Transverse colon (tissue), 4 donors: Measurements from ENCODE around the gene RGSL1. TPM values are rescaled to one million over a fixed set of nuclear protein-coding genes. Genes with fewer than 3 reads are reported as not detected.

Experiments
- DNase-seq: peaks from one replicate; pipeline ENCODE4 v3.0.0-alpha.2; 2019
- H3K27ac ChIP-seq, 4 donors: fragments of 200-600 bp; sonication (generic); 2 replicates each; pipeline ENCODE4 v1.5.1; 2016 to 2018; ENCODE audit warnings: inconsistent platforms in 4 of 4
- H3K27me3 ChIP-seq: fragments of 200-600 bp; sonication (generic); 2 replicates; pipeline ENCODE4 v1.5.1; 2017; ENCODE audit warnings: inconsistent platforms
- H3K36me3 ChIP-seq, 4 donors: fragments of 200-600 bp; sonication (generic); 2 replicates each; pipeline ENCODE4 v1.5.1; 2017 to 2019; ENCODE audit warnings: inconsistent platforms in 4 of 4
- H3K4me1 ChIP-seq, 4 donors: fragments of 200-600 bp; sonication (generic); 2 replicates each; pipeline ENCODE4 v1.5.1; 2017 to 2020; ENCODE audit warnings: inconsistent platforms in 4 of 4
- H3K4me3 ChIP-seq, 4 donors: fragments of 200-600 bp; sonication (generic); 1 replicate in 1 of 4; 2 replicates in 3 of 4; pipeline versions ENCODE4 v1.5.1 to v1.6.1; 2017 to 2019; ENCODE audit warnings: inconsistent platforms in 4 of 4
- H3K9me3 ChIP-seq, 2 donors: fragments of 200-600 bp; sonication (generic); 2 replicates each; pipeline ENCODE4 v1.5.1; 2017 to 2019; ENCODE audit warnings: inconsistent platforms in 2 of 2
- CTCF ChIP-seq, 5 experiments: fragments of 200-600 bp in 3 of 5; fragments of 450-650 bp in 2 of 5; sonication (generic) in 3 of 5; IDR thresholded peaks; 1 replicate in 2 of 5; 2 replicates in 3 of 5; pipeline ENCODE4 v1.5.1; 2016 to 2017; ENCODE audit warnings: antibody characterized with exemption in 5 of 5, inconsistent platforms in 3 of 5, mild to moderate bottlenecking in 2 of 5, moderate library complexity in 1 of 5
- EP300 ChIP-seq: sonication (generic); formaldehyde crosslinking; IDR thresholded peaks from one replicate; pipeline ENCODE4 v1.6.1; 2017; ENCODE audit warnings: antibody characterized with exemption, low read depth
- POLR2A ChIP-seq: fragments of 450-650 bp; IDR thresholded peaks from one replicate; pipeline ENCODE4 v1.6.1; 2016; ENCODE audit warnings: antibody characterized with exemption, mild to moderate bottlenecking, moderate library complexity
- POLR2AphosphoS5 ChIP-seq, 3 donors: sonication (generic); formaldehyde crosslinking; IDR thresholded peaks; one replicate each; pipeline ENCODE4 v1.6.1; 2016; ENCODE audit warnings: antibody characterized with exemption in 3 of 3
- WGBS, 2 donors: methylation state at CpG; one replicate each; pipeline ENCODE4 v1.1.5; 2018; ENCODE audit warnings: low coverage in 1 of 2; 5-methylcytosine and 5-hydroxymethylcytosine counted together
- in situ Hi-C, 4 donors: fragments of 200-750 bp; cut with MboI; loops; one replicate each; pipeline versions ENCODE4 v1.15.0 to v1.15.1; 2017; ENCODE audit warnings: low sequenced_read_pairs in 3 of 4, low pct_ligation_motif_present in 1 of 4, low pct_unique_long_range_greater_than_20kb in 1 of 4
- intact Hi-C: fragments of 100-400 bp; cut with DNase I; formaldehyde crosslinking; loops from one replicate; pipeline ENCODE4 v1.15.1; 2023; ENCODE audit warnings: low total_unique reads
- total RNA-seq, 4 donors: library from RNA; depleted of rRNA; stranded (reverse); fragments of >200 nt; gene quantifications; one replicate each; pipeline ENCODE4 v1.1.0, GENCODE V29; 2016

RGSL1 gene
- not detected for total RNA-seq

GRCh38 chr1:182450087-182450486, at the start of gene RGSL1:
TSS of gene RGSL1 (plus strand) at chr1:182450146. CDS start at chr1:182450166, 20 bp downstream.
- Histone ChIP-seq H3K9me3 (no peaks in the 10 kb centered on the region), H3K36me3 (no peaks in the 10 kb centered on the region), H3K4me1 (peaks cover 0 to 3% (median 1%) of the 10 kb centered on the region in 4 donors), H3K27ac (no peak within 1 kb of the TSS), H3K27me3 (no peaks in the 10 kb centered on the region), H3K4me3 (no peak within 1 kb of the TSS)
- intact Hi-C loops (no loop called here), in situ Hi-C loops (loop anchor here in 1 of 4 donors (25.0 kb wide), 1 partner anchor 337 kb away; the partner anchor contains the start of gene NPL)
- DNase-seq: no peak
- TF ChIP-seq CTCF (IDR thresholded peaks at IDR 0.05): no peak
- no peak for TF ChIP-seq POLR2AphosphoS5 (IDR thresholded peaks at IDR 0.05)
- TF ChIP-seq EP300: no peak
- TF ChIP-seq POLR2A: no peak

DNA sequence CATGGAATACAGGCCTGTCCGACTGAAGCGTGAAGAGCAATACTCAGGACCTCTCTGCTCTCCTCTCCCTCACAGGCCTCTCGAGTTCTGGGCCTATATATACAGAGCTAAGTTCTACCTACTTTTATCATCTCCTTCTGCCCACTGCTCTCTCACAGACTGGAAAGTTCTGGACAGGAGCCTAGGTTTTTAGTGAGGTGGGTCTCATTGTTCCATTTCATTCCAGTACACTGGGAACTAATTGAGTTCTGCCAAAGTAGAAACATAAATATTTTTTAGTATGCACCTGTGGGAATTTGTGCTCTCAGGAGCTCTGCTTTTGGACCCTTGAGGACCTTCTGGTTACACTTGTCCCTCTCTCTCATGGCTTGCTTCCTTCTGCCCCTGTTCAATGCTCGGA, 49.4 kb upstream of the RGSL1 start, which contains the start of gene TEDDM1:
TSS of gene TEDDM1 (minus strand) at position 101 of the 400 bp plus-strand sequence. CDS start 182 bp downstream, outside the sequence.
- in situ Hi-C loops: loop anchor here in 2 of 4 donors (5.0 to 10.0 kb wide), 2 partner anchors 313 to 316 kb away; no protein-coding TSS in a partner anchor

GRCh38 chr1:182404781-182405180, 45.2 kb upstream of the RGSL1 start:
- in situ Hi-C loops (loop anchor here in 2 of 4 donors (5.0 to 10.0 kb wide), 2 partner anchors 317 to 320 kb away; no protein-coding TSS in a partner anchor), intact Hi-C loops (no loop called here)
- WGBS, 2 donors: 68% methylated on average over 1 of the region's 1 CpG; no CpG with 5 or more reads in 1 of the 2 donors
- TF ChIP-seq POLR2A (no peak), EP300 (no peak), POLR2AphosphoS5 (IDR thresholded peaks at IDR 0.05) (no peak), CTCF (IDR thresholded peaks at IDR 0.05) (no peak)
- H3K27me3 ChIP-seq: no peaks in the 10 kb centered on the region
- H3K36me3 ChIP-seq: no peaks in the 10 kb centered on the region
- H3K4me3 ChIP-seq: no peak overlapping the region
- peaks cover 0 to 4% of the 10 kb centered on the region in 2 donors for H3K9me3 ChIP-seq
- no peak overlapping the region for H3K27ac ChIP-seq
- DNase-seq: no peak
- peaks cover 0 to 18% (median 5%) of the 10 kb centered on the region in 4 donors for H3K4me1 ChIP-seq

More for the DNA sequence above, 49.4 kb upstream of the RGSL1 start, which contains the start of gene TEDDM1:
- no peak for TF ChIP-seq EP300
- no peak for TF ChIP-seq CTCF (IDR thresholded peaks at IDR 0.05)
- TF ChIP-seq POLR2A: no peak
- no peak for TF ChIP-seq POLR2AphosphoS5 (IDR thresholded peaks at IDR 0.05)
- Histone ChIP-seq H3K9me3 (no peaks in the 10 kb centered on the region), H3K4me3 (no peak within 1 kb of the TSS), H3K27me3 (no peaks in the 10 kb centered on the region), H3K4me1 (peaks cover 4 to 23% (median 10%) of the 10 kb centered on the region in 4 donors), H3K27ac (no peak within 1 kb of the TSS), H3K36me3 (no peaks in the 10 kb centered on the region)
- no peak for DNase-seq
- 79 to 94% methylated on average over 3 to 4 of the region's 4 CpGs for WGBS, 2 donors
- intact Hi-C loops: no loop called here

DNA sequence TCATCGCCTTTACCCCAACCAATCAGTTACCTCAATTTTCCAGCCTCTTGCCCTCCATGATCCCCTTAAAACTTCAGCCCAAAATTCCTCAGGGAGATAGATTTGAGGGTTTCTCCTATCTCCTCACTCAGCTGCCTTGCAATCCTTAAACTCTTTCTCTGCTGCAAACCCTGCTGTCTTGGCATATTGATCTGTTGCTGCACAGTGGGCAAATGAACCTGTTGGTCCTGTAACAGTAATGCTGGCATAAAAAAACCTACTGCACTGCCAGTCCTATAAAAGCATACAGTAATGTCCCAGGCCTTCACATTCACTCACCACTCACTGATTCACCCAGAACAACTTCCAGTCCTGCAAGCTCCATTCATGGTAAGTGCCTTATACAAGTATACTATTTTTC, 44.4 kb upstream of the RGSL1 start:
- intact Hi-C loops (no loop called here), in situ Hi-C loops (loop anchor here in 1 of 4 donors (10.0 kb wide), 1 partner anchor 321 kb away; no protein-coding TSS in a partner anchor)
- Histone ChIP-seq H3K27ac (no peak overlapping the region), H3K9me3 (peaks cover 0 to 4% of the 10 kb centered on the region in 2 donors), H3K4me1 (peaks cover 0 to 23% (median 7%) of the 10 kb centered on the region in 4 donors), H3K27me3 (no peaks in the 10 kb centered on the region), H3K36me3 (no peaks in the 10 kb centered on the region), H3K4me3 (no peak overlapping the region)
- TF ChIP-seq POLR2A (no peak), EP300 (no peak), POLR2AphosphoS5 (IDR thresholded peaks at IDR 0.05) (no peak), CTCF (IDR thresholded peaks at IDR 0.05) (no peak)
- 89 to 100% methylated on average over 1 of the region's 1 CpG for WGBS, 2 donors
- DNase-seq: no peak
